ENCODE data around the gene APOM.

Gene APOM

DNA sequence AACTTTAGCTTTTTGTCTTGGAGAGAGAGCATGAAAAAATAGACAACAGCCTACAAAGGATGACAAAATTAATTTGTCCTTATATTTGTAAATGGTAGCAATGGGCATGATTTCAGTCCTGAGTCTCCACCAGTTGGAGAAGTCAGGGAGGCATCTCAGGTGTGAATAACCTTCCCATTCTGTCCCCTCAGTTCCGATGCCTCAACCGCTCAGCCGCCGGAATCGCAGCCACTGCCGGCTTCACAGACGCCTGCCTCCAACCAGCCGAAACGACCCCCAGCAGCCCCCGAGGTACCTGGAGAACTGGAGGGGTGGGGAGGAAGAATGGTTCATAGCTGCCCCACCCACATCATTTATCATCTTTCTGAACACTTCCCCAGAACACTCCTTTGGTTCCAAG lies 31.6 kb upstream of the APOM start:
- H3K27ac ChIP-seq, result no peak overlapping the region
- TF ChIP-seq ZFX (IDR thresholded peaks at IDR 0.05) (no peak), CTCF (conservative IDR thresholded peaks at IDR 0.05) (no peak)

DNA sequence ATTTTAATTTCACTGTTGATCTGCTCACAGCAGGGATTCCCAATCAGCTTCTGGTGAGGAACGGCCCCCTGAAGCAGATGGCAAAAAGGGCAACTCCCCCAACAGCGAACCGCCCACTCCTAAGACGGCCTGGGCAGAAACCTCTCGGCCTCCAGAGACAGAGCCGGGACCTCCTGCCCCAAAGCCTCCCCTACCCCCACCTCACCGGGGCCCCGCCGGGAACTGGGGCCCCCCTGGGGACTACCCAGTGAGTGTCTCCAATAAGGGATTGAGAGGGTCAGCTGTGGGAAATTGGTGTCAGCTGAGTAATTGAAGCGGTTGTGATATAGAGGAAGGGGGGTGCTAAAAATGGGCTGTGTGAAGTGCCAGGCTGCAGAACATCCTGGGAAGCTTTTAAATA lies 28.7 kb upstream of the APOM start:
- no peak for TF ChIP-seq CTCF (conservative IDR thresholded peaks at IDR 0.05)
- TF ChIP-seq ZFX (IDR thresholded peaks at IDR 0.05), result no peak
- H3K27ac ChIP-seq, result no peak overlapping the region

DNA sequence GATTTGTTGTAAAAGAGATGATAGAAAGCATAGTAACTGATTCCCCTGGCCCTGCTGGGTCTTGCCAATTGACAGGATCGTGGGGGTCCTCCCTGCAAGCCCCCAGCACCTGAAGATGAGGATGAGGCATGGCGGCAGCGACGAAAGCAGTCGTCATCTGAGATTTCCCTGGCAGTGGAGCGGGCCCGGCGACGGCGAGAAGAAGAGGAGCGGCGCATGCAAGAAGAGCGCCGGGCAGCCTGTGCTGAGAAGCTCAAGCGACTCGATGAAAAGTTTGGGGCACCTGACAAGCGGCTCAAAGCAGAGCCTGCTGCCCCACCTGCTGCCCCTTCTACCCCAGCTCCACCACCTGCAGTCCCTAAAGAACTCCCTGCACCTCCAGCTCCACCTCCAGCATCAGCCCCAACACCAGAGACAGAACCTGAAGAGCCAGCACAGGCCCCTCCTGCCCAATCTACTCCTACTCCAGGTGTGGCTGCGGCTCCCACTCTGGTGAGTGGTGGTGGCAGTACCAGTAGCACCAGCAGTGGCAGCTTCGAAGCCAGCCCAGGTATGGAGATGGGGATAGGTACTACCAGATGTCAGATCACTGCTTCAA lies 27.9 kb upstream of the APOM start:
- TF ChIP-seq ZFX (IDR thresholded peaks at IDR 0.05) (no peak), CTCF (conservative IDR thresholded peaks at IDR 0.05) (no peak)
- H3K27ac ChIP-seq, result no peak overlapping the region

- no peak overlapping the region for H3K27ac ChIP-seq
- TF ChIP-seq CTCF (conservative IDR thresholded peaks at IDR 0.05), result no peak
- TF ChIP-seq ZFX (IDR thresholded peaks at IDR 0.05), result no peak
These were observed 26.7 kb upstream of the APOM start for GRCh38 chr6:31629014-31629413.

- TF ChIP-seq CTCF (conservative IDR thresholded peaks at IDR 0.05) (no peak), ZFX (IDR thresholded peaks at IDR 0.05) (no peak)
These were observed 25.3 kb upstream of the APOM start for GRCh38 chr6:31630177-31630934.

GRCh38 chr6:31631209-31631608 lies 24.5 kb upstream of the APOM start:
- no peak overlapping the region for H3K27ac ChIP-seq
- no peak for TF ChIP-seq ZFX (IDR thresholded peaks at IDR 0.05)
- no peak for TF ChIP-seq CTCF (conservative IDR thresholded peaks at IDR 0.05)

More at GRCh38 chr6:31630177-31630934, 25.3 kb upstream of the APOM start:
- no peak overlapping the region for H3K27ac ChIP-seq

- TF ChIP-seq ZFX (IDR thresholded peaks at IDR 0.05), result no peak
- no peak for TF ChIP-seq CTCF (conservative IDR thresholded peaks at IDR 0.05)
- no peak overlapping the region for H3K27ac ChIP-seq
These were observed 23.9 kb upstream of the APOM start for GRCh38 chr6:31631681-31632278.

Data from C4-2B (cell line).